HG03095 (cell line): ENCODE results near the gene ELFN1.
"Not testable (repeated sequence)": the region's sequence is repeated elsewhere in the genome, so short reads cannot be mapped to it uniquely, and the experiment has no call there.

Experiments used
- ATAC-seq: cut with Tn5 transposase; IDR thresholded peaks from one replicate; pipeline ENCODE4 v1.9.1; 2021; ENCODE audit warnings: moderate library complexity; ENCODE audit not compliant: unreplicated experiment

Gene ELFN1

DNA sequence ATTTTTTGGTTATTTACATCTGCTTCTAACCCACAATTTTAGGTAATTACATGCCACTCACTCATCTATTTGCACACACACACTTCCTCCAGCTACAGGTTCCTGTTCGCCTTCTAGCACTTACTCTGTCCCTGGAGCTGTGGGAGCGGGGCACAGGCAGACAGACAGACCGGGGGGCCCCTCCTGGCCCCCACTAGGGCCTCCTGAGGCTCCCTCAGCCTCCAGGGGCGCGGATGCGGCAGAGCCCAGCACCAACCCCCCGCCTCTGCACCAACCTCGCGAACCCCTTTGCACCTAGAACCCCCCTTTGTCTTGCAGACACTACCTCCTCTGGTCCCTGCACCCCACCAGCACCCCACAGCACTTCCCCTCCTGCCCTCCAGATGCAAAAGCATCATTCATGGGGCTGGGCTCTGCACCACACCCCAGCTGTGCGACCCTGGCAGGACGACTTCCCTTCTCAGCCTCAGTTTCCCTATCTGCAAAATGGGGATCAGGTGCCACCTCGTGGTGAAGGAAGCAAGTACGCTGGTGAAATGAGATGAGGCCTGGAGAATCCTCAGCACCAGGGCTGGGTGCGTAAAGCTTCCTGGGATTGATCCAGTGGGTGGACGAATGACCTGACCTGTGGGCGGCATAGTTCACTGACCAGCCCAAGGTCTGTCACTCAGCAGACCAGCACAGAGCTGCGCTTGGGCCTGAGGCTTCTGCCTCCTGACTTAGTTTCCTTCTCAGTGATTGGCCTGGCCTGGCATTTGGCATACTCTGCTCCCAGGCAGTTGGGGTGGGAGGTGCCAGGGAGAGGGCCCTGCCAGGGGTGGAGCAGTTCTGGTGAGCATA is 37.9 kb downstream of the ELFN1 start:
- ATAC-seq = no peak

DNA sequence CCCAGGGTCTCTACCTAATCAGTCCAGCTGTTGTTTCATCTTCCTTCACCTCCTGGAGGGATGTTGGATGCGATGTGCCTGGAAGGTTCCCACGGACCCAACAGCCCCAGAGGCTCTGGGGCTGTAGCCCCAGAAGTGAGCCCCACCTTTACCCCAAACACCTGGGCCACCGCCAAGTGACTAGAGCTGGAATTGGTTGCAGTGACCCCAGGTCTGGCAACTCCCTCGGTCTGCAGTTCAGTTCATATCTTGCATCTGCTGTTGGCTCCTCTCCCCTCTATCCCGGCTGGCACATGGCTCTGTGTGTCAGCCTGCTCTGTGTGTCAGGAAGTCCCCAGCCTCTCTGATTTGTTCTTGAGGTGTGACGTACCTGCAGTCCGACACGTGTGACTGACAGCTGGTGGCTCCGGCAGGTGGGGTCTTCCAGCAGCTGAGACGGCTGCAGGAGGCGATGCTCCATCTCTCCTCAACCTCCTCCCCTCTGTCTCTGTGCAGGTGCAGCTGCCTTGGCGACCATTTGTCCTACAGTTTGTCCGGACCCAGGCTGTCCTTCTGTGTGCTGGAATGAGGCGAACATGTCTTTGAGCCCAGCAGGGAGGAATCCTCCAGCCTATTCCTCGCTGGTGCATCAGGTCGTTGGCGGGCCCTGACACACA is 38.6 kb downstream of the ELFN1 start:
- ATAC-seq = no peak

DNA sequence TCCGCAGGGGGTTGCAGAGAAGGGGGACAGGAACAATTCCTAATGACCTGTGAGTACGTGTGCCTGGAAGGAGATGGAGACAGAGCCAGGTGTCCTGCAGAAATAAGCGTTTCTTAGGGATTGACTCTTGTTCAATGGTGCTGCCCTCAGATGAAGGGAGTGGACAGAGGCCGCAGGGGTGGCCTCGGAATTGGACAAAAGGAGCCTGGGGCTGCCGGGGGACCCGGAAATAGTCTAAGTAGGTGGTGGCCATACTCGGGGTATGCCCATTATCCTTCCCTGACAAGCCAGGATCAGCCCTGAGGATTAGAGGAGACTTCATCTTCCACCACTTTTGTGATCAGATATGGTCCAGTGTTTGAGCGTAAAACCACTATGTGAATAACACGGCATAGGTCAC is 39.2 kb downstream of the ELFN1 start:
- ATAC-seq = no peak

- no peak for ATAC-seq
Observed at GRCh38 chr7:1709900-1710299, 39.8 kb downstream of the ELFN1 start.

- no peak for ATAC-seq
Observed at GRCh38 chr7:1710936-1711335, 40.9 kb downstream of the ELFN1 start.

- ATAC-seq = no peak
Observed at GRCh38 chr7:1712907-1713501, 42.9 kb downstream of the ELFN1 start.

DNA sequence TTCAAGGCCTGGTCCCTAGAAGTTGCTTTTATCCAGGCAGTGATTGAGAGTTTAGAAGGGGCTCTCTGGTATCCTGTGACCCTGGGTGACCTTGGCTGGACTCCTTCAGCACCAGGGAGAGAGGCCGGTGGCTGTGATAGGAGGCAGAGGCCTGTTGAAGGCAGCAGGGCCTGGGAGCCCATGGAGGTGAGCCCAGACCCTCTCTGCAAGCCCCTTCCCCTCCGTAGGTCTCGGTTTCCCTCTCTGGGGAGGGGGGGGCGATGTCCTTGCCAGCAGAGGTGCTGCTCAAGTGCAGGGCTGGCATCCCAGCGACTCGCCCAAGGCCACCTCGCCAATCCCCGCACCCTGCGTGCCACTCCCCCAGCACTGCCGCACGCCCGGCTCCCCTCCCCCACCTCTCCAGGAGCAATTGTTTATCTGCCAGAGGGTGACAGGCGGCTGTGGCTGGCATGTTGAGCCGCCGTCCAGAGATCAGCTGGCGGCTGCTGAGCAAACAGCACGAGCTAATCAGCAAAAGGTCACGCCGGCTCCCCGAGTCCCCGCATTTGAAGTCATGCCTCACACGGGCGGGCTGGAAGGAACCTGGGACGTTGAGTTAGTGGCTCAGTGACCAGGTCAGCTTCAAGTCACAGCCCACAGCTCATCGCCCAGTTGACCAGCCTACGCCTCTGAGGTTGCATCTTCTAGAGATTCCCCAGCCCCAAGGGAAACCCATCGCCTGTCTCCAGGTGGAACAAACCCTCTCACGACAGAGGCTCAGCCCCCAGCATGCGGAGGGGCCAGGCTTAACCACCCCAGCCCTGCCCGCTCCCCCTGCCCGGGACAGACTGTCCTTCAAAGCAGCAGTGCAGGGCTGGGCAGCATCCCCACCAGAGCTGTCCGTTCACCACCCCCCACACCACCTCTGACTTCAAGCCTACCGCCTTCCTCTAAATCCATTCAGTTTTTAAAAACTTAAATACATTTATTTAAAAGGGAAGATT is 43.7 kb downstream of the ELFN1 start:
- no peak for ATAC-seq

DNA sequence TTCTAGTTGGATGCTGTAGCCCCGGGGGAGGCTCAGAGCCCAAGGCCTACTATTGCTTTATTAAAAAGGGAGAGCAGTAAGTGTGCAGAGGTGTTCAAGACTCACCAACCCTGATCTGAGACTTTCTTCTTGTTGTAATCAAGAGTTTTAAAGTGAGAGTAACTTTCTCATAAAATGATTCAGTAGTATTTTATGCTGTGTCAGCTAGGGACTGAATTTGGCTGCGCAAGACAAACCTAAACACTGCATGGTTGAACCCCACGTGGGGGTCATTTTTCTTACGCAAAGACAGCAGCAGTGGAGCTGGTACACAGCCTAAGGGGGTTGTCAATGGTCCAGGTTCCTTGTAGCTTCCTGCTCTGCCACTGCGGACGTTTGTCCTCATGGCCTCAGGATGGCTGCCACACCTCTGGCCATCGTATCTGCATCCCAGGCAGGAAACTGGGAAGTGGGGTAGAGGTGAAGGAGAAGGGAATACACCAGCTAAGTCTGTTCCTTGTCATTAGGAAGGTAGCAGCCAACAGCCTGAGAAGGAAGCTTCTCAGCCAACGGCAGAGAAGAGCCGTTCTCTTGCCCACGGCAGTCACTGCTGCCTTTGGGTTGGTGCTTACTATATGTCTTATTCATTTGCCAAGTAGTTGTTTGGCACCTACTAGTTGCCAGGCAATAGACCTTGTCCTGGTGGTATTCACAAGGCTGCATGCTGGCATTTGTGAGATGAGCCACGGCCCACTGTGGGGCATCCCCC is 44.7 kb downstream of the ELFN1 start:
- ATAC-seq = no peak

DNA sequence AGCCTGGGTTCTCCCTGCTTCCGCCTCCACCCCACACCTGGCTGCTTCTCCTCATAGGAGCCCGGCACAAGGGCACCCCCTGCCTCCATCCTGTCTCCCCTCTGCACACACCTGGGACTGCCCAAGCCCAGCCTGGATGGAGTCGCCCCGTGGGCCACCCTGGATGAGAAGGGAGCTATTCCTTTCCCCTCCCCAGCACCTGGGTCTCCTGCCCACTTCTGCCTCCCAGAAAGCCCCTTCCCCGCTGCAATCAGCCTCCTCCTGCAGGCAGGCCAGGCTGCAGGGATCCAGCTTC is 45.2 kb downstream of the ELFN1 start:
- no peak for ATAC-seq

GRCh38 chr7:1715671-1716074 is 45.6 kb downstream of the ELFN1 start:
- ATAC-seq = no peak

GRCh38 chr7:1716263-1717094 is 46.4 kb downstream of the ELFN1 start:
- ATAC-seq = no peak

- ATAC-seq = no peak
Observed at GRCh38 chr7:1717095-1717483, 47.0 kb downstream of the ELFN1 start.

GRCh38 chr7:1717903-1718676 is 48.0 kb downstream of the ELFN1 start:
- no peak for ATAC-seq

DNA sequence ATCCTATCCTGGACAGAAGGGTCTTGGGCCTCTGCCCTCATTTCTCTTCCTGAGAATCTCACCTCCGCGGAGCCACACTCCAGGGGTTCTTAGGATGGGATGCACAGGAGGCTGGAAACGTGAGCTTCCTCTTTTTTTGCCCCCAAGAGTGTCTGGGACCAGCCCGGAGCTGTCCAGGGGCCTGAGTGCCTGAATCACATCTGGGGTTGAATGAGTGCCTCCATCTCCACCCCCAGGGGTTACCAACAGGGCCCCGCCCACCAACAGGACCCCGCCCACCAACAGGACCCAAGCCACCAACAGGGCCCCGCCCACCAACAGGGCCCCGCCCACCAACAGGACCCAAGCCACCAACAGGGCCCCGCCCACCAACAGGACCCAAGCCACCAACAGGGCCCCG is 48.8 kb downstream of the ELFN1 start:
- not testable (repeated sequence) for ATAC-seq

- not testable (repeated sequence) for ATAC-seq
Observed at GRCh38 chr7:1719256-1719655, 49.2 kb downstream of the ELFN1 start.

- ATAC-seq = no peak
Observed at GRCh38 chr7:1719913-1720312, 49.8 kb downstream of the ELFN1 start.

DNA sequence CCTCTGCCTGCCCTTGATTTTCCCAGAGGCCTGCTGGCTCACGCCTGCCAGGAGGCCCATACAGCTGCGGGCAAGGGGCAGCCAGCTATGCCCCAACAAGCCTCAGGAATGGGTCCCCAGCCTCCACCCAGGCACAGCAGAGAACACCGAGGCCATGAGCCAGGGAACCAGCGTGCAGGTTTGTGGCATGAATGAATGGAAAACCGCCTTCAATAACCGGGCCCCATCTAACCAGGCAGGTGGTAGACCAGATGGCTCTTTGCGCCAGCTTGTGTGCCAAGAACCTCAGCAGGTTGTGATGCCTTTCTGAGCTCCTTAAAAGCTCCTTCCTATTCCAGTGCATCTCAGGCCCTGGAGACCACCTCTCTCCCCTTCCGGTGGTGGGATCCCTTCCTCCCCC is 50.2 kb downstream of the ELFN1 start:
- no peak for ATAC-seq

- ATAC-seq = no peak
Observed at GRCh38 chr7:1721047-1721690, 51.1 kb downstream of the ELFN1 start.
